ENCODE results near the gene NQO2.
"Not testable (repeated sequence)": the region's sequence is repeated elsewhere in the genome, so short reads cannot be mapped to it uniquely, and the experiment has no call there.

- TF ChIP-seq NR2C1 (IDR thresholded peaks at IDR 0.05); MEF2A (IDR thresholded peaks at IDR 0.05; ENCODE audit: insufficient read depth, low read depth, low read length); CHD4 (IDR thresholded peaks at IDR 0.05); SUZ12 (IDR thresholded peaks at IDR 0.05; ENCODE audit: unreplicated experiment); ZBTB33 (IDR thresholded peaks at IDR 0.05); NFYB (IDR thresholded peaks at IDR 0.05; ENCODE audit: insufficient read depth, low read depth, low read length): not testable (repeated sequence)
Measured at GRCh38 chr6:3003226-3003625, 3.5 kb downstream of the NQO2 start.
